ENCODE measurements around the gene NPC1L1. TPM values are rescaled to one million over a fixed set of nuclear protein-coding genes. Genes with fewer than 3 reads are reported as not detected.

The NPC1L1 gene
- total and polyA plus RNA-seq, 2 of the 13 experiments (the other 11 are each of a cell fraction or from before 2014, with no cell fraction given): 4.8 to 14.5 TPM

GRCh38 chr7:44541028-44541869 lies at the start of gene NPC1L1 (continued):
- no peak for TF ChIP-seq FIP1L1 (IDR thresholded peaks at IDR 0.05; ENCODE audit: borderline replicate concordance, insufficient read depth, low read depth, low read length)
- no peak for TF ChIP-seq CHD4 (IDR thresholded peaks at IDR 0.05; ENCODE audit: borderline replicate concordance, low read length)
- no peak for TF ChIP-seq ZNF660 (CRISPR knock-in tag; IDR thresholded peaks at IDR 0.05; ENCODE audit: borderline replicate concordance, low read depth)
- TF ChIP-seq TAF1 (CRISPR knock-in tag; IDR thresholded peaks at IDR 0.05): peak; percentile 95
- TF ChIP-seq SOX13 (IDR thresholded peaks at IDR 0.05): no peak
- no peak; a peak in 1 of 4 replicates for TF ChIP-seq SOX13 (CRISPR knock-in tag; conservative IDR thresholded peaks at IDR 0.05 in 1 of 2, IDR thresholded peaks at IDR 0.05 in 1 of 2)
- no peak for TF ChIP-seq ZFAT (CRISPR knock-in tag; conservative IDR thresholded peaks at IDR 0.05)
- TF ChIP-seq TSC22D2 (CRISPR knock-in tag; IDR thresholded peaks at IDR 0.05; ENCODE audit: borderline replicate concordance): peak; percentile 37; the same call in 1 of the 2 replicates
- TF ChIP-seq ARID3A (IDR thresholded peaks at IDR 0.05; ENCODE audit: low read depth, low read length): no peak
- TF ChIP-seq GATA4 (IDR thresholded peaks at IDR 0.05; ENCODE audit: borderline replicate concordance, low read depth): peak; percentile 65; the same call in 1 of the 2 replicates
- TF ChIP-seq ARNT (IDR thresholded peaks at IDR 0.05): no peak
- TF ChIP-seq SRF (IDR thresholded peaks at IDR 0.05; ENCODE audit: low read depth, low read length): no peak
- TF ChIP-seq ZBTB49 (CRISPR knock-in tag; IDR thresholded peaks at IDR 0.05; ENCODE audit: borderline replicate concordance): peak; percentile 36; the same call in 1 of the 2 replicates
- no peak for TF ChIP-seq FOXK2 (IDR thresholded peaks at IDR 0.05)
- TF ChIP-seq ZFP91 (CRISPR knock-in tag; IDR thresholded peaks at IDR 0.05; ENCODE audit: borderline replicate concordance): peak; percentile 86

All from HepG2 (cell line).